Esophagus muscularis mucosa (tissue), 3 donors: Measurements from ENCODE around the gene MRGPRF.

Experiments used
- CTCF ChIP-seq, 3 experiments: fragments of 200-600 bp in 2 of 3; fragments of 450-650 bp in 1 of 3; sonication (generic) in 2 of 3; IDR thresholded peaks; one replicate each; pipeline ENCODE4 v1.5.1; 2017 to 2019; ENCODE audit warnings: antibody characterized with exemption in 3 of 3, mild to moderate bottlenecking in 2 of 3, moderate library complexity in 1 of 3
- POLR2A ChIP-seq: fragments of 450-650 bp; IDR thresholded peaks from one replicate; pipeline ENCODE4 v1.6.1; 2017; ENCODE audit warnings: antibody characterized with exemption, moderate library complexity, mild to moderate bottlenecking, low read depth

- no peak for TF ChIP-seq CTCF (IDR thresholded peaks at IDR 0.05)
- TF ChIP-seq POLR2A: no peak
Observed at GRCh38 chr11:68983801-68984200, 29.2 kb downstream of the MRGPRF start.
